DND-41 (cell line): Measurements from ENCODE around the gene CDH2.

Experiments
- ATAC-seq: fragments of 200-7000 bp; cut with Tn5 transposase; 3 replicates; pipeline ENCODE4 v1.9.1; 2021; ENCODE audit warnings: low read depth; ENCODE audit not compliant: insufficient read depth
- DNase-seq: peaks from one replicate; pipeline ENCODE4 v3.0.0-alpha.2; 2020
- H2AFZ ChIP-seq: 2 replicates; pipeline ENCODE4 v1.6.0; 2012; ENCODE audit warnings: low read depth, low read length
- H3K27ac ChIP-seq: 2 replicates; pipeline ENCODE4 v1.5.1; 2012; ENCODE audit warnings: low read length, inconsistent platforms
- H3K27me3 ChIP-seq: fragments of 200-600 bp; sonication (generic); 2 replicates; pipeline ENCODE4 v1.6.0; 2012; ENCODE audit warnings: low read length, mild to moderate bottlenecking, inconsistent platforms; ENCODE audit not compliant: insufficient read depth, poor library complexity
- H3K36me3 ChIP-seq: 2 replicates; pipeline ENCODE4 v1.5.1; 2012; ENCODE audit warnings: low read length, inconsistent platforms; ENCODE audit not compliant: insufficient read depth
- H3K4me1 ChIP-seq: 2 replicates; pipeline ENCODE4 v1.5.1; 2012; ENCODE audit warnings: mild to moderate bottlenecking, low read length; ENCODE audit not compliant: insufficient read depth
- H3K4me2 ChIP-seq: 2 replicates; pipeline ENCODE4 v1.6.0; 2012; ENCODE audit warnings: mild to moderate bottlenecking, moderate library complexity, low read length, inconsistent platforms; ENCODE audit not compliant: insufficient read depth
- H3K4me3 ChIP-seq, 2 experiments: fragments of 200-600 bp in 1 of 2; shearing (Covaris generic) in 1 of 2; 2 replicates each; pipeline ENCODE4 v1.5.1; 2012 to 2016; ENCODE audit warnings: inconsistent platforms in 2 of 2, low read length in 2 of 2, mild to moderate bottlenecking in 2 of 2, low read depth in 1 of 2, moderate library complexity in 1 of 2
- H3K79me2 ChIP-seq: 2 replicates; pipeline ENCODE4 v1.6.0; 2012; ENCODE audit warnings: low read length, inconsistent platforms; ENCODE audit not compliant: insufficient read depth
- H3K9ac ChIP-seq: 2 replicates; pipeline ENCODE4 v1.6.0; 2012; ENCODE audit warnings: low read depth, mild to moderate bottlenecking, inconsistent platforms, low read length, moderate library complexity
- H3K9me3 ChIP-seq: 2 replicates; pipeline ENCODE4 v1.5.1; 2012; ENCODE audit warnings: low read length, moderate library complexity, mild to moderate bottlenecking, inconsistent platforms; ENCODE audit not compliant: insufficient read depth, severe bottlenecking
- H4K20me1 ChIP-seq: 2 replicates; pipeline ENCODE4 v1.6.0; 2012; ENCODE audit warnings: low read length; ENCODE audit not compliant: insufficient read depth
- CTCF ChIP-seq: IDR thresholded peaks from 2 replicates; pipeline ENCODE4 v1.5.1; 2012; ENCODE audit warnings: borderline replicate concordance, low read length, moderate library complexity, mild to moderate bottlenecking; ENCODE audit not compliant: poor library complexity, severe bottlenecking; ENCODE audit errors: extremely low read depth
- EZH2 ChIP-seq: IDR thresholded peaks from 3 replicates; pipeline ENCODE4 v1.6.1; 2012; ENCODE audit warnings: borderline replicate concordance, low read depth, mild to moderate bottlenecking, moderate library complexity, low read length, inconsistent platforms; ENCODE audit not compliant: severe bottlenecking

The CDH2 gene

DNA sequence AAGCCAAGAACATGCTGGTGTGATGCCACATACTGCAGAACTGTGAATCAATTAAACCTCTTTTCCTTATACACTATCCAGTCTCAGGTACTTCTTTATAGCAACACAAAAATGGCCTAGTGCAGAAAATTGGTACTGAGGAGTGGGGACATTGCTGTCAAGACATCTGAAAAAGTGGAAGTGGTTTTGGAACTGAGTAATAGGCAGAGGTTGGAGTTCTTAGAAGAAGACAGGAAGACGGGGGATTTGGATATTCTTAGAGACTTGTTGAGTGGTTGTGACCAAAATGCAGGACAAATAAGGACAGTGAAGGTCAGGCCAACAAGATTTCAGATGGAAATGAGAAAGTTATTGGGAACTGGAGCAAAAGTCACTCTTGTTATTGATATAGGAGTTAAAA lies 31.3 kb upstream of the CDH2 start:
- Histone ChIP-seq H3K4me1 (peaks cover 32% of the 10 kb centered on the region), H3K27me3 (no peaks in the 10 kb centered on the region), H3K27ac (peak overlapping the region; percentile 77), H3K9ac (peak overlapping the region; percentile 38; the same call in 1 of the 2 replicates), H3K9me3 (no peaks in the 10 kb centered on the region), H3K79me2 (no peaks in the 10 kb centered on the region), H4K20me1 (no peaks in the 10 kb centered on the region), H3K36me3 (no peaks in the 10 kb centered on the region), H3K4me3 (no peak overlapping the region; a peak in 1 of 4 replicates), H2AFZ (peak overlapping the region; percentile 57), H3K4me2 (peak overlapping the region; percentile 39)
- peak; percentile 81 for ATAC-seq
- DNase-seq, result peak; percentile 48
- TF ChIP-seq EZH2 (no peak), CTCF (no peak)

GRCh38 chr18:28204154-28204553 lies 27.2 kb upstream of the CDH2 start:
- Histone ChIP-seq H3K9me3 (no peaks in the 10 kb centered on the region), H3K4me2 (no peak overlapping the region), H4K20me1 (no peaks in the 10 kb centered on the region), H3K9ac (no peak overlapping the region), H3K36me3 (no peaks in the 10 kb centered on the region), H2AFZ (no peak overlapping the region), H3K4me1 (peaks cover 22% of the 10 kb centered on the region), H3K4me3 (no peak overlapping the region), H3K27ac (no peak overlapping the region), H3K79me2 (no peaks in the 10 kb centered on the region), H3K27me3 (no peaks in the 10 kb centered on the region)
- ATAC-seq (no peak), DNase-seq (no peak)
- TF ChIP-seq EZH2 (no peak), CTCF (no peak)

- Histone ChIP-seq H3K27ac (no peak overlapping the region), H4K20me1 (no peaks in the 10 kb centered on the region), H3K27me3 (no peaks in the 10 kb centered on the region), H3K36me3 (no peaks in the 10 kb centered on the region), H3K4me3 (no peak overlapping the region), H2AFZ (no peak overlapping the region), H3K9ac (no peak overlapping the region), H3K4me2 (no peak overlapping the region), H3K4me1 (no peaks in the 10 kb centered on the region), H3K9me3 (no peaks in the 10 kb centered on the region), H3K79me2 (no peaks in the 10 kb centered on the region)
- DNase-seq (no peak), ATAC-seq (no peak)
- no peak for TF ChIP-seq CTCF
- TF ChIP-seq EZH2, result no peak
Measured at GRCh38 chr18:28201056-28201455, 24.1 kb upstream of the CDH2 start.

- H4K20me1 ChIP-seq, result no peaks in the 10 kb centered on the region
- no peaks in the 10 kb centered on the region for H3K36me3 ChIP-seq
- H3K4me1 ChIP-seq, result no peaks in the 10 kb centered on the region
- no peak overlapping the region for H3K9ac ChIP-seq
- no peak overlapping the region for H2AFZ ChIP-seq
- H3K9me3 ChIP-seq, result no peaks in the 10 kb centered on the region
- TF ChIP-seq CTCF (no peak), EZH2 (no peak)
- H3K4me2 ChIP-seq, result no peak overlapping the region
- ATAC-seq (no peak), DNase-seq (no peak)
- H3K4me3 ChIP-seq, result no peak overlapping the region
- H3K27me3 ChIP-seq, result no peaks in the 10 kb centered on the region
- H3K79me2 ChIP-seq, result no peaks in the 10 kb centered on the region
- H3K27ac ChIP-seq, result no peak overlapping the region
Measured at GRCh38 chr18:28198620-28199019, 21.7 kb upstream of the CDH2 start.
